HepG2 (cell line): ENCODE measurements around the gene MYH15. TPM values are rescaled to one million over a fixed set of nuclear protein-coding genes. Genes with fewer than 3 reads are reported as not detected.

Experiments used
- ATAC-seq: fragments of 200-7000 bp; cut with Tn5 transposase; 3 replicates; pipeline ENCODE4 v1.9.1; 2020; ENCODE audit warnings: mild to moderate bottlenecking, moderate library complexity
- BruUV-seq: library from RNA; stranded (reverse); fragments of 400-500 nt; replicated peaks from 2 replicates; lab custom pipeline; 2021; lab: Mats Ljungman, UMichigan
- CTCF ChIA-PET: fragments of 300-600 bp; formaldehyde crosslinking; extraction: SDS; loops from one replicate; lab custom pipeline; 2021; ENCODE audit warnings: low total read pairs, inconsistent platforms, low intra/inter-chr PET ratio; lab: Yijun Ruan, JAX
- POLR2A ChIA-PET: fragments of 350-600 bp; sonication (Branson Sonifier 250); formaldehyde crosslinking; loops from one replicate; lab custom pipeline; 2020; ENCODE audit warnings: antibody characterized with exemption, inconsistent platforms; lab: Yijun Ruan, JAX
- DNase-seq: peaks from one replicate; pipeline ENCODE4 v3.0.0-alpha.2; 2015; ENCODE audit warnings: low spot score
- FAIRE-seq: peaks from 3 replicates; lab custom pipeline; 2011; peaks lifted over from hg19 to GRCh38; lab: Jason Lieb, UNC
- H2AFZ ChIP-seq: one replicate; pipeline ENCODE4 v1.6.1; 2011; ENCODE audit warnings: low read length, inconsistent platforms
- H3K27ac ChIP-seq: fragments of 300-600 bp; 3 replicates; pipeline ENCODE4 v1.8.0; 2011; ENCODE audit warnings: mixed run types, mild to moderate bottlenecking, mixed read lengths, low read length, inconsistent platforms; ENCODE audit not compliant: insufficient read depth; ENCODE audit errors: extremely low read length
- H3K27me3 ChIP-seq, 2 experiments: fragments of 200-600 bp in 1 of 2; 2 replicates in 1 of 2; 3 replicates in 1 of 2; pipeline versions ENCODE4 v1.6.0 to v1.8.0; 2011; ENCODE audit warnings: low read length in 2 of 2, mild to moderate bottlenecking in 2 of 2, moderate library complexity in 2 of 2, inconsistent platforms in 1 of 2; ENCODE audit not compliant: insufficient read depth in 2 of 2, control insufficient read depth in 1 of 2
- H3K36me3 ChIP-seq, 2 experiments: fragments of 200-600 bp in 1 of 2; replicated peaks in 1 of 2; 2 replicates in 1 of 2; 3 replicates in 1 of 2; pipeline versions ENCODE4 v1.5.1 to v1.8.0; 2011; ENCODE audit warnings: low read length in 2 of 2, inconsistent platforms in 1 of 2; ENCODE audit not compliant: insufficient read depth in 2 of 2, control insufficient read depth in 1 of 2
- H3K4me1 ChIP-seq: 2 replicates; pipeline ENCODE4 v1.5.1; 2012; ENCODE audit warnings: low read length, inconsistent platforms; ENCODE audit not compliant: insufficient read depth
- H3K4me2 ChIP-seq: 2 replicates; pipeline ENCODE4 v1.6.0; 2011; ENCODE audit warnings: low read depth, low read length, inconsistent platforms
- H3K4me3 ChIP-seq, 3 experiments: fragments of 200-600 bp in 1 of 3; sonication (generic), shearing (Covaris generic) in 1 of 3; replicated peaks in 1 of 3; 2 replicates each; pipeline ENCODE4 v1.5.1; 2011 to 2016; ENCODE audit warnings: low read length in 3 of 3, inconsistent platforms in 2 of 3, low read depth in 2 of 3, mild to moderate bottlenecking in 2 of 3, control low read depth in 1 of 3, mixed read lengths in 1 of 3; ENCODE audit not compliant: insufficient read depth in 1 of 3
- H3K79me2 ChIP-seq: one replicate; pipeline ENCODE4 v1.6.1; 2011; ENCODE audit warnings: low read length, inconsistent platforms; ENCODE audit not compliant: insufficient read depth
- H3K9ac ChIP-seq: 2 replicates; pipeline ENCODE4 v1.6.0; 2011; ENCODE audit warnings: mild to moderate bottlenecking, low read depth, low read length, inconsistent platforms; ENCODE audit not compliant: insufficient read depth
- H3K9me3 ChIP-seq: 2 replicates; pipeline ENCODE4 v1.5.1; 2012; ENCODE audit warnings: mild to moderate bottlenecking, low read length
- H4K20me1 ChIP-seq: 2 replicates; pipeline ENCODE4 v1.6.0; 2011; ENCODE audit warnings: inconsistent platforms, mild to moderate bottlenecking, low read length, moderate library complexity; ENCODE audit not compliant: insufficient read depth
- NR2F2 ChIP-seq: IDR thresholded peaks from 2 replicates; pipeline ENCODE4 v1.6.1; 2012; ENCODE audit warnings: low read depth, inconsistent platforms, borderline replicate concordance
- TGIF2 ChIP-seq: IDR thresholded peaks from 2 replicates; pipeline ENCODE4 v1.6.1; 2016; ENCODE audit warnings: control low read depth, missing compliant biosample characterization
- WGBS: methylation state at CpG from one replicate; pipeline ENCODE4 v1.1.6; 2017; ENCODE audit warnings: low lambda C conversion rate; 5-methylcytosine and 5-hydroxymethylcytosine counted together
- in situ Hi-C: cut with HindIII; loops from 2 replicates; pipeline ENCODE4 v1.10.0; 2017; ENCODE audit warnings: low pct_unique_long_range_greater_than_20kb; ENCODE audit not compliant: extremely low pct_ligation_motif_present
- intact Hi-C: fragments of 100-400 bp; cut with micrococcal nuclease; formaldehyde crosslinking; loops from one replicate; pipeline ENCODE4 v1.10.0; 2022; ENCODE audit not compliant: unreplicated experiment
- polyA plus RNA-seq, 8 experiments: library from polyadenylated mRNA; depleted of rRNA in 3 of 8; stranded (reverse) in 7 of 8; unstranded in 1 of 8; fragments of >200 nt; fragmentation: Illumina TruSeq in 4 of 8; extraction: Trizol in 4 of 8; gene quantifications; 2 replicates each; pipeline versions ENCODE4 v1.2.1 to v1.2.3, GENCODE V29; 2011 to 2016; ENCODE audit warnings: low read depth in 4 of 8, missing spikeins in 1 of 8, mixed read lengths in 1 of 8; ENCODE audit not compliant: insufficient read depth in 1 of 8
- total RNA-seq, 5 experiments: library from RNA; depleted of rRNA; stranded (reverse); fragments of >200 nt; fragmentation: Illumina TruSeq; extraction: Trizol; gene quantifications; 2 replicates each; pipeline ENCODE4 v1.2.3, GENCODE V29; 2016; ENCODE audit warnings: low read depth in 1 of 5

Gene MYH15
- total and polyA plus RNA-seq, 2 of the 13 experiments (the other 11 are each of a cell fraction or from before 2014, with no cell fraction given): 0.03 to 0.09 TPM

GRCh38 chr3:108342837-108343486 lies 167.4 kb downstream of the MYH15 start:
- in situ Hi-C loops: no loop called here
- no peaks in the 10 kb centered on the region for H3K36me3 ChIP-seq
- no peaks in the 10 kb centered on the region for H3K79me2 ChIP-seq
- FAIRE-seq (no peak), DNase-seq (no peak), ATAC-seq (no peak)
- H3K4me2 ChIP-seq: no peak overlapping the region
- H3K9ac ChIP-seq: no peak overlapping the region
- no peaks in the 10 kb centered on the region for H3K4me1 ChIP-seq
- no peaks in the 10 kb centered on the region for H3K9me3 ChIP-seq
- H3K4me3 ChIP-seq: no peak overlapping the region
- ChIA-PET CTCF (no interaction called here), POLR2A (no interaction called here)
- no peaks in the 10 kb centered on the region for H4K20me1 ChIP-seq
- WGBS: 29% methylated on average over 4 of the region's 4 CpGs
- no peak overlapping the region for H3K27ac ChIP-seq
- no peak for TF ChIP-seq TGIF2
- BruUV-seq: no TSS peak
- no peak overlapping the region for H2AFZ ChIP-seq
- intact Hi-C loops: no loop called here
- no peaks in the 10 kb centered on the region; a peak in 1 of 5 replicates for H3K27me3 ChIP-seq

GRCh38 chr3:108341911-108342310 lies 168.5 kb downstream of the MYH15 start:
- Histone ChIP-seq H3K9me3 (no peaks in the 10 kb centered on the region), H2AFZ (no peak overlapping the region), H4K20me1 (no peaks in the 10 kb centered on the region), H3K9ac (no peak overlapping the region), H3K4me1 (no peaks in the 10 kb centered on the region), H3K4me3 (no peak overlapping the region), H3K27me3 (no peaks in the 10 kb centered on the region; a peak in 1 of 5 replicates), H3K4me2 (no peak overlapping the region), H3K79me2 (no peaks in the 10 kb centered on the region), H3K36me3 (no peaks in the 10 kb centered on the region), H3K27ac (no peak overlapping the region)
- TF ChIP-seq NR2F2: no peak
- WGBS: 50% methylated on average over 6 of the region's 6 CpGs
- ChIA-PET CTCF (no interaction called here), POLR2A (no interaction called here)
- no TSS peak for BruUV-seq
- ATAC-seq (no peak), FAIRE-seq (no peak), DNase-seq (no peak)
- in situ Hi-C loops: no loop called here
- intact Hi-C loops: no loop called here
